ENCODE measurements around the gene ITGB7.
"Not testable (repeated sequence)": the region's sequence is repeated elsewhere in the genome, so short reads cannot be mapped to it uniquely, and the experiment has no call there.

ITGB7 gene

GRCh38 chr12:53217051-53217930, 10.2 kb upstream of the ITGB7 start:
- no peak for DNase-seq

- DNase-seq: no peak
Observed at GRCh38 chr12:53215497-53215896, 8.4 kb upstream of the ITGB7 start.

GRCh38 chr12:53214687-53215455, 7.8 kb upstream of the ITGB7 start:
- no peak for DNase-seq

GRCh38 chr12:53214221-53214620, 7.2 kb upstream of the ITGB7 start:
- no peak for DNase-seq

GRCh38 chr12:53213348-53213747, 6.3 kb upstream of the ITGB7 start:
- no peak for DNase-seq

- DNase-seq: no peak
Observed at GRCh38 chr12:53212931-53213330, 5.9 kb upstream of the ITGB7 start.

GRCh38 chr12:53211476-53212381, 4.7 kb upstream of the ITGB7 start:
- no peak for DNase-seq

GRCh38 chr12:53210843-53211242, 3.8 kb upstream of the ITGB7 start:
- DNase-seq: no peak

- peak; percentile 27 for DNase-seq
Observed at GRCh38 chr12:53208877-53209463, 1.9 kb upstream of the ITGB7 start.

GRCh38 chr12:53208435-53208834, 1.4 kb upstream of the ITGB7 start:
- no peak for DNase-seq

GRCh38 chr12:53205747-53206419, 1.2 kb downstream of the ITGB7 start:
- no peak for DNase-seq

- no peak for DNase-seq
Observed at GRCh38 chr12:53204351-53204750, 2.7 kb downstream of the ITGB7 start.

- not testable (repeated sequence) for DNase-seq
Observed at GRCh38 chr12:53202316-53202715, 4.7 kb downstream of the ITGB7 start.

- no peak for DNase-seq
Observed at GRCh38 chr12:53201639-53202038, 5.4 kb downstream of the ITGB7 start.

- DNase-seq: no peak
Observed at GRCh38 chr12:53201177-53201541, 5.9 kb downstream of the ITGB7 start.

- no peak for DNase-seq
Observed at GRCh38 chr12:53200458-53201176, 6.4 kb downstream of the ITGB7 start.

GRCh38 chr12:53200107-53200457, 7.0 kb downstream of the ITGB7 start:
- DNase-seq: no peak

GRCh38 chr12:53199700-53200099, 7.4 kb downstream of the ITGB7 start:
- no peak for DNase-seq

- no peak for DNase-seq
Observed at GRCh38 chr12:53198486-53199110, 8.5 kb downstream of the ITGB7 start.

- DNase-seq: no peak
Observed at GRCh38 chr12:53197011-53197640, 9.9 kb downstream of the ITGB7 start.

GRCh38 chr12:53196486-53196885, 10.6 kb downstream of the ITGB7 start:
- no peak for DNase-seq
